Measurements from ENCODE around the gene SPAG6.
"Not testable (repeated sequence)": the region's sequence is repeated elsewhere in the genome, so short reads cannot be mapped to it uniquely, and the experiment has no call there.

Gene SPAG6

GRCh38 chr10:22372917-22373316, 27.6 kb downstream of the SPAG6 start:
- H3K4me1 ChIP-seq (ENCODE audit: control insufficient read depth, insufficient read depth, low read length) = no peaks in the 10 kb centered on the region
- H3K9ac ChIP-seq (ENCODE audit: low read length in 2 of 2) = no peak overlapping the region
- no peak overlapping the region for H3K4me3 ChIP-seq (ENCODE audit: low read length in 2 of 2)
- H3K36me3 ChIP-seq (ENCODE audit: control insufficient read depth in 2 of 2, insufficient read depth in 2 of 2, low read length in 2 of 2) = no peaks in the 10 kb centered on the region
- H3K27me3 ChIP-seq (ENCODE audit: control insufficient read depth in 1 of 2, insufficient read depth in 2 of 2, low read length in 2 of 2) = no peaks in the 10 kb centered on the region
- H3K27ac ChIP-seq (ENCODE audit: low read length) = no peak overlapping the region
- H3K9me3 ChIP-seq (ENCODE audit: control insufficient read depth in 2 of 2, low read length in 2 of 2) = no peaks in the 10 kb centered on the region

- Histone ChIP-seq H3K9ac (ENCODE audit: low read length in 2 of 2) (no peak overlapping the region), H3K27ac (ENCODE audit: low read length) (no peak overlapping the region), H3K4me1 (ENCODE audit: control insufficient read depth, insufficient read depth, low read length) (no peaks in the 10 kb centered on the region), H3K27me3 (ENCODE audit: control insufficient read depth in 1 of 2, insufficient read depth in 2 of 2, low read length in 2 of 2) (no peaks in the 10 kb centered on the region), H3K9me3 (ENCODE audit: control insufficient read depth in 2 of 2, low read length in 2 of 2) (no peaks in the 10 kb centered on the region), H3K36me3 (ENCODE audit: control insufficient read depth in 2 of 2, insufficient read depth in 2 of 2, low read length in 2 of 2) (no peaks in the 10 kb centered on the region), H3K4me3 (ENCODE audit: low read length in 2 of 2) (no peak overlapping the region)
These were observed 29.3 kb downstream of the SPAG6 start for GRCh38 chr10:22374489-22375126.

- H3K9me3 ChIP-seq (ENCODE audit: control insufficient read depth in 2 of 2, low read length in 2 of 2) = no peaks in the 10 kb centered on the region
- no peak overlapping the region for H3K9ac ChIP-seq (ENCODE audit: low read length in 2 of 2)
- H3K4me1 ChIP-seq (ENCODE audit: control insufficient read depth, insufficient read depth, low read length) = no peaks in the 10 kb centered on the region
- no peak overlapping the region for H3K4me3 ChIP-seq (ENCODE audit: low read length in 2 of 2)
- no peaks in the 10 kb centered on the region for H3K36me3 ChIP-seq (ENCODE audit: control insufficient read depth in 2 of 2, insufficient read depth in 2 of 2, low read length in 2 of 2)
- H3K27ac ChIP-seq (ENCODE audit: low read length) = no peak overlapping the region
- H3K27me3 ChIP-seq (ENCODE audit: control insufficient read depth in 1 of 2, insufficient read depth in 2 of 2, low read length in 2 of 2) = peaks cover 0 to 2% of the 10 kb centered on the region in 2 donors
These were observed 33.8 kb downstream of the SPAG6 start for GRCh38 chr10:22379059-22379458.

GRCh38 chr10:22381262-22381661, 36.0 kb downstream of the SPAG6 start:
- H3K4me3 ChIP-seq (ENCODE audit: low read length in 2 of 2) = no peak overlapping the region
- no peaks in the 10 kb centered on the region for H3K36me3 ChIP-seq (ENCODE audit: control insufficient read depth in 2 of 2, insufficient read depth in 2 of 2, low read length in 2 of 2)
- no peak overlapping the region for H3K27ac ChIP-seq (ENCODE audit: low read length)
- H3K9ac ChIP-seq (ENCODE audit: low read length in 2 of 2) = no peak overlapping the region
- no peaks in the 10 kb centered on the region for H3K4me1 ChIP-seq (ENCODE audit: control insufficient read depth, insufficient read depth, low read length)
- peaks cover 0 to 2% of the 10 kb centered on the region in 2 donors for H3K27me3 ChIP-seq (ENCODE audit: control insufficient read depth in 1 of 2, insufficient read depth in 2 of 2, low read length in 2 of 2)
- H3K9me3 ChIP-seq (ENCODE audit: control insufficient read depth in 2 of 2, low read length in 2 of 2) = no peaks in the 10 kb centered on the region

- H3K4me3 ChIP-seq (ENCODE audit: low read length in 2 of 2) = no peak overlapping the region
- no peaks in the 10 kb centered on the region for H3K36me3 ChIP-seq (ENCODE audit: control insufficient read depth in 2 of 2, insufficient read depth in 2 of 2, low read length in 2 of 2)
- no peaks in the 10 kb centered on the region for H3K4me1 ChIP-seq (ENCODE audit: control insufficient read depth, insufficient read depth, low read length)
- H3K9me3 ChIP-seq (ENCODE audit: control insufficient read depth in 2 of 2, low read length in 2 of 2) = no peaks in the 10 kb centered on the region
- no peaks in the 10 kb centered on the region for H3K27me3 ChIP-seq (ENCODE audit: control insufficient read depth in 1 of 2, insufficient read depth in 2 of 2, low read length in 2 of 2)
- H3K27ac ChIP-seq (ENCODE audit: low read length) = no peak overlapping the region
- no peak overlapping the region for H3K9ac ChIP-seq (ENCODE audit: low read length in 2 of 2)
These were observed 41.2 kb downstream of the SPAG6 start for GRCh38 chr10:22386503-22386902.

- Histone ChIP-seq H3K9ac (ENCODE audit: low read length in 2 of 2) (no peak overlapping the region), H3K4me3 (ENCODE audit: low read length in 2 of 2) (no peak overlapping the region), H3K36me3 (ENCODE audit: control insufficient read depth in 2 of 2, insufficient read depth in 2 of 2, low read length in 2 of 2) (no peaks in the 10 kb centered on the region), H3K27me3 (ENCODE audit: control insufficient read depth in 1 of 2, insufficient read depth in 2 of 2, low read length in 2 of 2) (no peaks in the 10 kb centered on the region), H3K27ac (ENCODE audit: low read length) (no peak overlapping the region), H3K9me3 (ENCODE audit: control insufficient read depth in 2 of 2, low read length in 2 of 2) (no peaks in the 10 kb centered on the region), H3K4me1 (ENCODE audit: control insufficient read depth, insufficient read depth, low read length) (no peaks in the 10 kb centered on the region)
These were observed 44.7 kb downstream of the SPAG6 start for GRCh38 chr10:22389856-22390589.

GRCh38 chr10:22391600-22391999, 46.3 kb downstream of the SPAG6 start:
- Histone ChIP-seq H3K9me3 (ENCODE audit: control insufficient read depth in 2 of 2, low read length in 2 of 2) (no peaks in the 10 kb centered on the region), H3K36me3 (ENCODE audit: control insufficient read depth in 2 of 2, insufficient read depth in 2 of 2, low read length in 2 of 2) (no peaks in the 10 kb centered on the region), H3K4me3 (ENCODE audit: low read length in 2 of 2) (no peak overlapping the region)

GRCh38 chr10:22396195-22396594, 50.9 kb downstream of the SPAG6 start:
- not testable (repeated sequence) for H3K9ac ChIP-seq (ENCODE audit: low read length in 2 of 2); H3K27me3 ChIP-seq (ENCODE audit: control insufficient read depth in 1 of 2, insufficient read depth in 2 of 2, low read length in 2 of 2); H3K9me3 ChIP-seq (ENCODE audit: control insufficient read depth in 2 of 2, low read length in 2 of 2); H3K36me3 ChIP-seq (ENCODE audit: control insufficient read depth in 2 of 2, insufficient read depth in 2 of 2, low read length in 2 of 2); H3K4me3 ChIP-seq (ENCODE audit: low read length in 2 of 2); H3K27ac ChIP-seq (ENCODE audit: low read length); H3K4me1 ChIP-seq (ENCODE audit: control insufficient read depth, insufficient read depth, low read length)

More at GRCh38 chr10:22391600-22391999, 46.3 kb downstream of the SPAG6 start:
- no peaks in the 10 kb centered on the region for H3K27me3 ChIP-seq (ENCODE audit: control insufficient read depth in 1 of 2, insufficient read depth in 2 of 2, low read length in 2 of 2)
- no peak overlapping the region for H3K27ac ChIP-seq (ENCODE audit: low read length)
- no peak overlapping the region for H3K9ac ChIP-seq (ENCODE audit: low read length in 2 of 2)
- H3K4me1 ChIP-seq (ENCODE audit: control insufficient read depth, insufficient read depth, low read length) = no peaks in the 10 kb centered on the region

- not testable (repeated sequence) for H3K4me1 ChIP-seq (ENCODE audit: control insufficient read depth, insufficient read depth, low read length); H3K9me3 ChIP-seq (ENCODE audit: control insufficient read depth in 2 of 2, low read length in 2 of 2); H3K27ac ChIP-seq (ENCODE audit: low read length); H3K9ac ChIP-seq (ENCODE audit: low read length in 2 of 2); H3K27me3 ChIP-seq (ENCODE audit: control insufficient read depth in 1 of 2, insufficient read depth in 2 of 2, low read length in 2 of 2); H3K4me3 ChIP-seq (ENCODE audit: low read length in 2 of 2); H3K36me3 ChIP-seq (ENCODE audit: control insufficient read depth in 2 of 2, insufficient read depth in 2 of 2, low read length in 2 of 2)
These were observed 61.6 kb downstream of the SPAG6 start for GRCh38 chr10:22406916-22407315.

- H3K9me3 ChIP-seq (ENCODE audit: control insufficient read depth in 2 of 2, low read length in 2 of 2) = no peaks in the 10 kb centered on the region
- no peaks in the 10 kb centered on the region for H3K36me3 ChIP-seq (ENCODE audit: control insufficient read depth in 2 of 2, insufficient read depth in 2 of 2, low read length in 2 of 2)
- H3K27me3 ChIP-seq (ENCODE audit: control insufficient read depth in 1 of 2, insufficient read depth in 2 of 2, low read length in 2 of 2) = no peaks in the 10 kb centered on the region
- H3K4me1 ChIP-seq (ENCODE audit: control insufficient read depth, insufficient read depth, low read length) = no peaks in the 10 kb centered on the region
- no peak overlapping the region for H3K9ac ChIP-seq (ENCODE audit: low read length in 2 of 2)
- no peak overlapping the region for H3K27ac ChIP-seq (ENCODE audit: low read length)
- no peak overlapping the region for H3K4me3 ChIP-seq (ENCODE audit: low read length in 2 of 2)
These were observed 65.1 kb downstream of the SPAG6 start for GRCh38 chr10:22410394-22410793.

- Histone ChIP-seq H3K9me3 (ENCODE audit: control insufficient read depth in 2 of 2, low read length in 2 of 2) (no peaks in the 10 kb centered on the region), H3K36me3 (ENCODE audit: control insufficient read depth in 2 of 2, insufficient read depth in 2 of 2, low read length in 2 of 2) (no peaks in the 10 kb centered on the region), H3K27ac (ENCODE audit: low read length) (no peak overlapping the region), H3K4me1 (ENCODE audit: control insufficient read depth, insufficient read depth, low read length) (no peaks in the 10 kb centered on the region), H3K9ac (ENCODE audit: low read length in 2 of 2) (no peak overlapping the region), H3K27me3 (ENCODE audit: control insufficient read depth in 1 of 2, insufficient read depth in 2 of 2, low read length in 2 of 2) (no peaks in the 10 kb centered on the region), H3K4me3 (ENCODE audit: low read length in 2 of 2) (no peak overlapping the region)
These were observed 65.5 kb downstream of the SPAG6 start for GRCh38 chr10:22410846-22411245.
